Activated T-cell treated with anti-CD3 and anti-CD28 coated beads, Interleukin-2, amount 50 U/mL, for 4 hours (primary cell): Measurements from ENCODE around the gene PPP6R1. TPM values are rescaled to one million over a fixed set of nuclear protein-coding genes. Genes with fewer than 3 reads are reported as not detected.

Experiments
- ATAC-seq, 2 donors: fragments of 200-7000 bp; cut with Tn5 transposase; one replicate each; pipeline ENCODE4 v1.10.0; 2021
- DNase-seq: peaks from one replicate; pipeline ENCODE4 v3.0.0-alpha.2; 2020
- H3K27me3 Mint-ChIP-seq: one replicate; pipeline ENCODE4 v1.8.0; 2021; ENCODE audit warnings: low read depth, mixed read lengths
- H3K36me3 Mint-ChIP-seq: one replicate; pipeline ENCODE4 v1.8.0; 2022; ENCODE audit warnings: mixed read lengths; ENCODE audit not compliant: insufficient read depth
- H3K4me1 Mint-ChIP-seq: one replicate; pipeline ENCODE4 v1.8.0; 2021; ENCODE audit warnings: low read depth, mixed read lengths
- H3K4me3 Mint-ChIP-seq: one replicate; pipeline ENCODE4 v1.8.0; 2021; ENCODE audit warnings: mild to moderate bottlenecking, moderate library complexity, mixed read lengths
- H3K9me3 Mint-ChIP-seq: one replicate; pipeline ENCODE4 v1.8.0; 2021; ENCODE audit warnings: mixed read lengths
- total RNA-seq, 3 donors: library from RNA; stranded (reverse); gene quantifications; one replicate each; pipeline ENCODE4 v1.2.1, GENCODE V29; 2021

The PPP6R1 gene
- total RNA-seq, 3 donors from 2014 or later: 256 to 326 (median 285) TPM

DNA sequence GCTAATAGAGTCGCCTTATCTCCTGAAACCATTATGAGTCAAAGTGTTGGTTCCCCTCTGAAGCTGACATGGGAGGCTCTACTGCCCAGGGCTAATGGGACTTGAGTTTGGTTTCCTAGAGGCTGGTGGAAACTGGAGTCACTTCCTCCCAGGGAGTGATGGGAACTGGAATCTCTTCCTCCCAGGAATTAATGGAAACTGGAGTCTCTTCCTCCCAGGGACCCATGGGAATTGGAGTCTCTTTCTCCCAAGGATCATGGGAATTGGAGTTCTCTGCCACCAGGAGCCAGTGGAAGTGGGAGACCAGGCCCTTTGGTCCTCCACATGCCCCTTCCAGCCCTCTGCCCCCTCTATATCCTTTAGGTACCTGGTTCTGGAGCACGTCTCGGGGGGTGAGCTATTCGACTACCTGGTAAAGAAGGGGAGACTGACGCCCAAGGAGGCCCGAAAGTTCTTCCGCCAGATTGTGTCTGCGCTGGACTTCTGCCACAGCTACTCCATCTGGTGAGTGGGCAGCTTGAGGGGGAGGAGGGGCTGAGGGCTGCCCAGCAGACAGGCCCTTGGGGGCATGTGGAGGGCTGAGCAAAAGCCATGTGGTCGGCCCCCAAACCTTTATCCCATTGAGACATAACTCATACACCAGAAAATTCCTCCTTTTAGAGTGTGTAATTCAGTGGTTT lies 30.4 kb upstream of the PPP6R1 start:
- DNase-seq (no peak), ATAC-seq (no peak)
- no peak overlapping the region for H3K4me3 Mint-ChIP-seq
- peaks cover 5% of the 10 kb centered on the region for H3K4me1 Mint-ChIP-seq
- no peaks in the 10 kb centered on the region for H3K27me3 Mint-ChIP-seq
- no peaks in the 10 kb centered on the region for H3K9me3 Mint-ChIP-seq
- no peaks in the 10 kb centered on the region for H3K36me3 Mint-ChIP-seq

DNA sequence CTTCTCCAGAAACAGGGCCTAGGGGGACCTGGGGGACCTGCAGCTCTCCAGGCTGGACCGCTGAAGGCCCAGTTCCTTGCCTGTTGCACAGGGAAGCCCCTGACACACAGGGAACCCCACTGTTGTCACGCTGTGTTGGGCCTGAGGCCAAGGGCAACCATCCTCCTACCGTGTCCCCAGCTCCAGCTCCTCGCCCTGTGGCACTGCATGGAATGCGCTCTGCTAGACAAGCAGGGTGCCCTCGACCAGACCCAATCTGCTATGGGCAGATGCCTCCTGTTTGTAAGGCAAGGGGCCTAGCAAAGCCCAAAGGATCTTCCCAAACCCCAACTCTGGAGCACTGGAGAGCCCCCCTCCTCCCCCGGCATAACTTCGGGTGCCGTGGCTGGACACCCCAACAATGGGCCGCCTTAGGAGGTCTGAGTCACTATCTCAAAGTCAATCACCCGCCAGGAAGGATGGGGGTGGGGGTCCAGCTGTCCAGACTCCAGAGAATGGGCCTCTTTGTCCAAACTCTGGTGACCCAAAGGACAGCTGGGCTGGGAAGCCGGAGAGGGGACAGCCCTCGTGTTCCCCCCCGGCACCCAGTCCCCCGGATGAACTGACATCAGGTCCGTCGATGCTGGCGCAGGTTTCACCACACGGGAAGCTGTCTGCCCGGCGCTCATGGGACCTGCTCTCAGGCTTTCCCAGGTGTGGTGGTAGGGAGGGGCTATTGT lies 28.7 kb upstream of the PPP6R1 start:
- H3K36me3 Mint-ChIP-seq: no peaks in the 10 kb centered on the region
- H3K9me3 Mint-ChIP-seq: no peaks in the 10 kb centered on the region
- no peaks in the 10 kb centered on the region for H3K27me3 Mint-ChIP-seq
- ATAC-seq: no peak
- no peak overlapping the region for H3K4me3 Mint-ChIP-seq
- no peak for DNase-seq
- peaks cover 13% of the 10 kb centered on the region for H3K4me1 Mint-ChIP-seq

DNA sequence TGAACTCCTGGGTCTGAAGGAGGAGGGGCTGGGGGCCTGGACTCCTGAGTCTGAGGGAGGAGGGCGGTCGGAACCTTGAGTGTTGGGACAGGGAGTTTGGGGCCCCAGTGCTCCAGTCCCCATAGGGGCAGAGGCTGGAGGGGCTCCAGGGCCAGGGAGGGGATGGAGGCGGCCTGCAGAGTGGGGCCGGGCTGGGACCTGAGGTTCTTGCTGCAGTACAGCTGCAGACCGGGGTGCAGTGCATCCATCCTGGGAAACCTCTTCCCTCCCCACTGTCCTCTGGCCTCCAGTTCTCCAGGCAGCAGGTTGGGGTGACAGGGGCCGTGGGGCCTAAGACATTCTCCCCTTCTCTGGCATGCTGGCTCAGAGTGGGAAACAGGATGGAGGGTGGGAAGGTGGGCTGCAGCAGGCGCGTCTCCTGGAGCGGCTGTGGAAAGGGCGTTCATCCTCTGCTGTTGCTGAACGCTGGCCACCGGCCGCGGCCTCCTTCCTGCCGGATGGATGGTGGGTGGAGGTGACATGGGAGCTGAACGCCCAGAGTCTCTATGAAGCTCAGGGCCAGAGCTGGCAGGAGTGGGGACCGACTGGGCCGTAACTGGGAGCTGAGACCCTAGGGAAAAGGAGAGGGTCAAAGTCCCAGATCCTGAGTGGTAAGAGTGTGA lies 26.5 kb upstream of the PPP6R1 start:
- Mint-ChIP-seq H3K9me3 (no peaks in the 10 kb centered on the region), H3K4me3 (peak overlapping the region; percentile 24), H3K27me3 (no peaks in the 10 kb centered on the region)

DNA sequence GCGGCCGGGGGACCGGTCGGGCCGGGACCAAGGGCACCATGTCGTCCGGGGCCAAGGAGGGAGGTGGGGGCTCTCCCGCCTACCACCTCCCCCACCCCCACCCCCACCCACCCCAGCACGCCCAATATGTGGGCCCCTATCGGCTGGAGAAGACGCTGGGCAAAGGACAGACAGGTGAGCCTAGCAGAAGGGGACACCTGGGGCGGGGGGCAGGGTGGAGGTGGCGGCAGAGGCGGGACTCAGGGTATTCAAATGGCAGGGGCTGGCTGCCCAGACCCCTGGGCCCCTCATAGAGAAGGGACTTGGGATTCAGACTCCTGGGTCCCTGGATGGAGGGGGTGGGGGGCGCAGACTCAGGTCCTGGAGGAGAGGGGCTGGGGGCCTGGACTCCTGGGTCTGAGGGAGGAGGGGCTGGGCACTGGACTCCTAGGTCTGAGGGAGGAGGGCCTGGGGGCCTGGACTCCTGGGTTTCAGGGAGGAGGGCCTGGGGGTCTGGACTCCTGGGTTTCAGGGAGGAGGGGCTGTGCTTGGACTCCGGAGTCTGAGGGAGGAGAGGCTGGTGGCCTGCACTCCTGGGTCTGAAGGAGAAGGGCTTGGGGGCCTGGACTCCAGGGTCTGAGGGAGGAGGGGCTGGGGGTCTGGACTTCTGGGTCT lies 25.7 kb upstream of the PPP6R1 start:
- Mint-ChIP-seq H3K4me1 (peaks cover 23% of the 10 kb centered on the region), H3K36me3 (peaks cover 2% of the 10 kb centered on the region)

More for the DNA sequence above, 26.5 kb upstream of the PPP6R1 start:
- DNase-seq (no peak), ATAC-seq (no peak)
- no peaks in the 10 kb centered on the region for H3K36me3 Mint-ChIP-seq
- peaks cover 17% of the 10 kb centered on the region for H3K4me1 Mint-ChIP-seq

DNA sequence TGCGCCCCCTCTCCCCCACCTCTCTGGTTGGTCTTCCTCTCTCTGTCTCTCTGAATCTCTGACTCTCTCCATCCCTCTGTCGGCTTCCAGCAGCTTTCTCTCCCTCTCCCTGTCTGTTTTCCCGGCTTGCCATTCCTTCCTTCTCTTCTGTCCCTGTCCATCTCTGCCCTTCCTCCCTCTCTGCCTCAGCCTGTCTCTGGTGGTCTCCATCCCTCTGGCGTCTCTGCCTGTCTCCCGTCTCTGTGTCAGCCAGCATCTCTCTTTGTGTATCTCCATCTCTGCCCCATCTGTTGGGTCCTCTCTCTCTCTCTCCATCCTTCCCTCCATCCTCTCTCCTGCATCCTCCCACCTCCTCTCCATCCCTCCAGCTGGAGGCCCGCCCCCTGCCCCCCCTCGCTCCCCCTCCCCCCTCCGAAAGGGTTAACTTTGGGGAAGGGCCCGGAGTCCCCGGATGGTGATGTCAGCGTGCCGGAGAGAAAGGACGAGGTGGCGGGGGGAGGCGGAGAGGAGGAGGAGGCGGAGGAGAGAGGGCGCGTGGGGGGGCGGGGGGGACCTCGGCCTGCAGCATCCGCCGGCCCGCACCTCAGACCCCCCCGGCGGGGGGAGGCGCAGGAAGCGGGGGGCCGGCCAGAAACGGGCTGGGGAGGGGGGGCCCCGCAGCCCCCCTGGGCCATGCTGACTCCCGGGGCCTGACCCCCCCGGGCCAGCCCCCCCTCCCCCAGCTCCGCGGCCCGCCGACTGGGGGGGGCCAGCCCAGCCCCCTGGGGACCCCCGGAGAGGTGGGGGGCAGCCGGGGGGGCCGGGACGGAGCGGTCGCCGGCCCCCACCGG lies 24.9 kb upstream of the PPP6R1 start, which contains the start of gene BRSK1:
Gene BRSK1 (plus strand): TSS at position 450 of the 830 bp plus-strand sequence. CDS start 446 bp downstream, outside the sequence.
- H3K4me3 Mint-ChIP-seq: peak within 1 kb of the TSS; percentile 70

More for the DNA sequence above, 25.7 kb upstream of the PPP6R1 start:
- peak overlapping the region; percentile 24 for H3K4me3 Mint-ChIP-seq
- DNase-seq: no peak
- no peaks in the 10 kb centered on the region for H3K27me3 Mint-ChIP-seq
- ATAC-seq: no peak
- H3K9me3 Mint-ChIP-seq: no peaks in the 10 kb centered on the region

GRCh38 chr19:55279770-55280643 lies 21.2 kb upstream of the PPP6R1 start, which contains the start of gene HSPBP1:
TSS of gene HSPBP1 (minus strand) at chr19:55280110. CDS start at chr19:55279608, 502 bp downstream.
- Mint-ChIP-seq H3K4me1 (peaks cover 38% of the 10 kb centered on the region), H3K9me3 (no peaks in the 10 kb centered on the region), H3K4me3 (peak within 1 kb of the TSS; percentile 98), H3K27me3 (no peaks in the 10 kb centered on the region), H3K36me3 (peaks cover 19% of the 10 kb centered on the region)
- DNase-seq (peak; percentile 90), ATAC-seq (peak; percentile 91 to 92)

More for the DNA sequence above, 24.9 kb upstream of the PPP6R1 start, which contains the start of gene BRSK1:
- peak; percentile 53 for DNase-seq
- ATAC-seq: no peak
- Mint-ChIP-seq H3K36me3 (peaks cover 2% of the 10 kb centered on the region), H3K9me3 (no peaks in the 10 kb centered on the region), H3K27me3 (no peaks in the 10 kb centered on the region), H3K4me1 (peaks cover 26% of the 10 kb centered on the region)

DNA sequence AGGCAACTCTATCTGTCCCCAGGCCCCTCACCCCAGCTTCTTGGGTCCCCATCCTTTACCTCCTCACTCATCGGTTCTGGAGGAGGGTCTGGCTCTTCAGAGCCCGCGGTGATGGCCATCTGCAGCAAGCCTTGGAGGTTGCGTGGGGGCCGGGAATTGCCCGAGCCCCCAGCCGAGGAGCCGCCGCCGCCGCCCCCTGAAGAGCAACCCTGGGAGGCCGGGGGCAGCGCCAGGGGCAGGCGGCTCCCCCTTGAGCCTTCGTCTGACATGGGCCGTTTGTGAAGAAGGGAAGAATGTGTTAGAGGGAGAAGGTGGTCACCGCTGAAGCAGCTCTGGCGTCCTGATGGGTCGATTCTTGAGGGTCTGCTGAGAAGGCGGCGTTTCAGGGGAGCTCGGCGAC lies 20.5 kb upstream of the PPP6R1 start:
- Mint-ChIP-seq H3K4me3 (peak overlapping the region; percentile 98), H3K27me3 (no peaks in the 10 kb centered on the region), H3K4me1 (peaks cover 38% of the 10 kb centered on the region), H3K36me3 (peaks cover 23% of the 10 kb centered on the region), H3K9me3 (no peaks in the 10 kb centered on the region)
- ATAC-seq (no peak), DNase-seq (no peak)

GRCh38 chr19:55278391-55279135 lies 19.7 kb upstream of the PPP6R1 start:
- Mint-ChIP-seq H3K9me3 (no peaks in the 10 kb centered on the region), H3K27me3 (no peaks in the 10 kb centered on the region), H3K36me3 (peaks cover 25% of the 10 kb centered on the region), H3K4me1 (peaks cover 36% of the 10 kb centered on the region), H3K4me3 (peak overlapping the region; percentile 98)
- ATAC-seq (no peak), DNase-seq (no peak)

- Mint-ChIP-seq H3K4me1 (peaks cover 30% of the 10 kb centered on the region), H3K27me3 (no peaks in the 10 kb centered on the region), H3K4me3 (peak overlapping the region; percentile 40), H3K36me3 (peaks cover 30% of the 10 kb centered on the region), H3K9me3 (no peaks in the 10 kb centered on the region)
- DNase-seq (no peak), ATAC-seq (no peak)
These were observed 18.7 kb upstream of the PPP6R1 start for GRCh38 chr19:55277494-55277893.

- peaks cover 30% of the 10 kb centered on the region for H3K4me1 Mint-ChIP-seq
- no peaks in the 10 kb centered on the region for H3K9me3 Mint-ChIP-seq
- no peak for ATAC-seq
- no peaks in the 10 kb centered on the region for H3K27me3 Mint-ChIP-seq
- DNase-seq: no peak
- H3K4me3 Mint-ChIP-seq: peak overlapping the region; percentile 29
- H3K36me3 Mint-ChIP-seq: peaks cover 35% of the 10 kb centered on the region
These were observed 18.1 kb upstream of the PPP6R1 start for GRCh38 chr19:55276720-55277430.

GRCh38 chr19:55275851-55276719 lies 17.3 kb upstream of the PPP6R1 start:
- no peak for DNase-seq
- peak overlapping the region; percentile 29 for H3K4me3 Mint-ChIP-seq

More at GRCh38 chr19:55275851-55276719, 17.3 kb upstream of the PPP6R1 start:
- Mint-ChIP-seq H3K9me3 (no peaks in the 10 kb centered on the region), H3K4me1 (peaks cover 26% of the 10 kb centered on the region), H3K27me3 (no peaks in the 10 kb centered on the region), H3K36me3 (peaks cover 37% of the 10 kb centered on the region)
- ATAC-seq: no peak
